Measurements from ENCODE around the gene E2F2. TPM values are rescaled to one million over a fixed set of nuclear protein-coding genes. Genes with fewer than 3 reads are reported as not detected.

The E2F2 gene
- total and polyA plus RNA-seq, 2 experiments from 2014 or later: 0.78 to 3.4 TPM

- TF ChIP-seq ZNF462 (CRISPR knock-in tag; IDR thresholded peaks at IDR 0.05) (no peak), EZH2 (IDR thresholded peaks at IDR 0.05; ENCODE audit: low read depth, unreplicated experiment) (no peak), ZNF331 (CRISPR knock-in tag; IDR thresholded peaks at IDR 0.05; ENCODE audit: low read depth) (no peak), ZNF114 (CRISPR knock-in tag; IDR thresholded peaks at IDR 0.05) (no peak), NANOG (IDR thresholded peaks at IDR 0.05; ENCODE audit: borderline replicate concordance) (no peak)
Measured at GRCh38 chr1:23470282-23471070, 60.6 kb downstream of the E2F2 start (continued).

DNA sequence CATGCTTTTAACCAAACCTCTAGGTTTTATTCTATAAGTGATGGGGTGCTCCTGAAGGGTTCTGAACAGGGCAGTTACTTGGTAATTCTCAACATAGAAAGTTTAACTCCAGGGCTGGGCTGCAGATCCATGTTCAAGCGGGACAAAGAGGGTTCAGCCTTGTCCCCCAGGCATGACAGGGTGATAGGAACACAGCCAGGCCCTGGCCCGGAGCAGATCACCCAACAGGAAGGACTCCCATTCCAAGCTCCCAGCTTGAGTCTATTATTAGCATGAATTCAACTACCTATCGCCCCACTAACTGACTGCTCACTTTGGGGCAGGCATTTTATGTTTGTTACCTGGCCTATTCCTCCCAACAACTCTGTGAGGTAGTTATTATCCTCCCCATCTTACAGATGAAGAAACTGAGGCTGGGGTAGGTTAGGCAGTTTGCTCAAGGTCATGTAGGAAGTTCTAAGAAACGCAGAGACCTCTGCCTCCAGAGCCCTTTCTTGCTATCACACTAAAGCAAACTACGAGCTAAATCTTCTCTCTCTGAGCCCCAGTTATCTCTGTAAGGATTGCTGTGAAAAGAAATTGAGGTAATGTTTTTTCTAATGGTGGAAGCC lies 61.6 kb downstream of the E2F2 start:
- Mint-ChIP-seq H3K9me3 (no peaks in the 10 kb centered on the region), H3K27ac (no peak overlapping the region)
- H4K20me1 ChIP-seq (replicated peaks; ENCODE audit: insufficient read depth): peaks cover 70% of the 10 kb centered on the region
- TF ChIP-seq JUNB (IDR thresholded peaks at IDR 0.05; ENCODE audit: unreplicated experiment) (no peak), NANOG (IDR thresholded peaks at IDR 0.05; ENCODE audit: borderline replicate concordance) (no peak), POLR2AphosphoS5 (IDR thresholded peaks at IDR 0.05; ENCODE audit: low read depth) (no peak), ZNF114 (CRISPR knock-in tag; IDR thresholded peaks at IDR 0.05) (no peak)
- TF ChIP-seq, protein P1, sequence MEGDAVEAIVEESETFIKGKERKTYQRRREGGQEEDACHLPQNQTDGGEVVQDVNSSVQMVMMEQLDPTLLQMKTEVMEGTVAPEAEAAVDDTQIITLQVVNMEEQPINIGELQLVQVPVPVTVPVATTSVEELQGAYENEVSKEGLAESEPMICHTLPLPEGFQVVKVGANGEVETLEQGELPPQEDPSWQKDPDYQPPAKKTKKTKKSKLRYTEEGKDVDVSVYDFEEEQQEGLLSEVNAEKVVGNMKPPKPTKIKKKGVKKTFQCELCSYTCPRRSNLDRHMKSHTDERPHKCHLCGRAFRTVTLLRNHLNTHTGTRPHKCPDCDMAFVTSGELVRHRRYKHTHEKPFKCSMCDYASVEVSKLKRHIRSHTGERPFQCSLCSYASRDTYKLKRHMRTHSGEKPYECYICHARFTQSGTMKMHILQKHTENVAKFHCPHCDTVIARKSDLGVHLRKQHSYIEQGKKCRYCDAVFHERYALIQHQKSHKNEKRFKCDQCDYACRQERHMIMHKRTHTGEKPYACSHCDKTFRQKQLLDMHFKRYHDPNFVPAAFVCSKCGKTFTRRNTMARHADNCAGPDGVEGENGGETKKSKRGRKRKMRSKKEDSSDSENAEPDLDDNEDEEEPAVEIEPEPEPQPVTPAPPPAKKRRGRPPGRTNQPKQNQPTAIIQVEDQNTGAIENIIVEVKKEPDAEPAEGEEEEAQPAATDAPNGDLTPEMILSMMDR (conservative IDR thresholded peaks at IDR 0.05; ENCODE audit: low read depth in 2 of 2): no peak
- TF ChIP-seq, protein P2, sequence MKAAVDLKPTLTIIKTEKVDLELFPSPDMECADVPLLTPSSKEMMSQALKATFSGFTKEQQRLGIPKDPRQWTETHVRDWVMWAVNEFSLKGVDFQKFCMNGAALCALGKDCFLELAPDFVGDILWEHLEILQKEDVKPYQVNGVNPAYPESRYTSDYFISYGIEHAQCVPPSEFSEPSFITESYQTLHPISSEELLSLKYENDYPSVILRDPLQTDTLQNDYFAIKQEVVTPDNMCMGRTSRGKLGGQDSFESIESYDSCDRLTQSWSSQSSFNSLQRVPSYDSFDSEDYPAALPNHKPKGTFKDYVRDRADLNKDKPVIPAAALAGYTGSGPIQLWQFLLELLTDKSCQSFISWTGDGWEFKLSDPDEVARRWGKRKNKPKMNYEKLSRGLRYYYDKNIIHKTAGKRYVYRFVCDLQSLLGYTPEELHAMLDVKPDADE (IDR thresholded peaks at IDR 0.05): no peak

More for the DNA sequence above, 61.6 kb downstream of the E2F2 start:
- peaks cover 4% of the 10 kb centered on the region for H3K27me3 Mint-ChIP-seq (ENCODE audit: insufficient read depth, low read depth, poor library complexity)
- Histone ChIP-seq H3K4me3 (no peak overlapping the region), H3F3A (replicated peaks; ENCODE audit: low read depth) (no peaks in the 10 kb centered on the region), H3K27ac (ENCODE audit: low read depth) (no peak overlapping the region), H3K4me2 (no peak overlapping the region), H3K27me3 (ENCODE audit: insufficient read depth) (no peaks in the 10 kb centered on the region), H2AFZ (no peak overlapping the region), H3K4me1 (ENCODE audit: insufficient read depth) (no peaks in the 10 kb centered on the region), H3K36me3 (ENCODE audit: insufficient read depth) (no peaks in the 10 kb centered on the region), H3K79me2 (replicated peaks; ENCODE audit: insufficient read depth) (peaks cover 52% of the 10 kb centered on the region), H3K9me2 (ENCODE audit: insufficient read depth) (no peaks in the 10 kb centered on the region)
- H3K4me3 Mint-ChIP-seq: no peak overlapping the region
- peaks cover 4% of the 10 kb centered on the region; the same call in 2 of the 3 replicates for H3K4me1 Mint-ChIP-seq
- H3K36me3 Mint-ChIP-seq (ENCODE audit: low read depth): no peaks in the 10 kb centered on the region
- no peak for ATAC-seq
- no peak for DNase-seq (ENCODE audit: low spot score)

Data from GM23338 (cell line).